Kidney (tissue), 14 donors: ENCODE data around the gene CLASP2. TPM values are rescaled to one million over a fixed set of nuclear protein-coding genes. Genes with fewer than 3 reads are reported as not detected.

ENCODE experiments used
- DNase-seq, 5 donors: peaks; one replicate each; pipeline ENCODE4 v3.0.0-alpha.2; 2013 to 2020
- FAIRE-seq: peaks from 2 replicates; lab custom pipeline; 2012; peaks lifted over from hg19 to GRCh38; lab: Jason Lieb, UNC
- H3K27ac ChIP-seq, 2 donors: one replicate each; pipeline ENCODE4 v1.7.0; 2013; ENCODE audit warnings: low read depth in 2 of 2, low read length in 2 of 2, inconsistent platforms in 1 of 2
- H3K27me3 ChIP-seq: one replicate; pipeline ENCODE4 v1.7.1; 2013; ENCODE audit warnings: low read length, inconsistent platforms; ENCODE audit not compliant: control insufficient read depth, insufficient read depth
- H3K36me3 ChIP-seq, 3 donors: one replicate each; pipeline versions ENCODE4 v1.7.0 to v1.7.1; 2013; ENCODE audit warnings: low read length in 3 of 3, control low read depth in 1 of 3, inconsistent platforms in 1 of 3; ENCODE audit not compliant: insufficient read depth in 3 of 3, control insufficient read depth in 2 of 3
- H3K4me1 ChIP-seq, 3 donors: one replicate each; pipeline versions ENCODE4 v1.7.0 to v1.7.1; 2013; ENCODE audit warnings: low read length in 3 of 3, inconsistent platforms in 1 of 3, low read depth in 1 of 3; ENCODE audit not compliant: control insufficient read depth in 2 of 3, insufficient read depth in 2 of 3
- H3K4me3 ChIP-seq, 3 donors: one replicate each; pipeline versions ENCODE4 v1.7.0 to v1.8.1; 2013; ENCODE audit warnings: low read length in 3 of 3, control low read depth in 1 of 3, inconsistent platforms in 1 of 3
- H3K9ac ChIP-seq, 3 donors: one replicate each; pipeline versions ENCODE4 v1.7.0 to v1.7.1; 2013; ENCODE audit warnings: low read length in 3 of 3, control low read depth in 1 of 3, inconsistent platforms in 1 of 3
- H3K9me3 ChIP-seq, 3 donors: one replicate each; pipeline versions ENCODE4 v1.7.0 to v1.7.1; 2013; ENCODE audit warnings: low read length in 3 of 3, control low read depth in 1 of 3, inconsistent platforms in 1 of 3; ENCODE audit not compliant: control insufficient read depth in 2 of 3, insufficient read depth in 1 of 3
- CTCF ChIP-seq: IDR thresholded peaks from 3 replicates; pipeline ENCODE4 v1.5.1; 2012; ENCODE audit warnings: mild to moderate bottlenecking, moderate library complexity, borderline replicate concordance; ENCODE audit not compliant: insufficient read depth; ENCODE audit errors: extremely low read depth
- intact Hi-C: fragments of 100-400 bp; cut with DNase I; formaldehyde crosslinking; loops from one replicate; pipeline ENCODE4 v1.11.1; 2022
- polyA plus RNA-seq: library from polyadenylated mRNA; stranded (reverse); fragments of 350-450 nt; fragmentation: Illumina TruSeq; extraction: RNeasy Lipid Tissue Mini Kit (QIAGEN cat#74804); gene quantifications from one replicate; pipeline ENCODE4 v1.2.3, GENCODE V29; 2014; ENCODE audit warnings: low read depth, low replicate concordance; ENCODE audit not compliant: insufficient read depth
- total RNA-seq: library from RNA; stranded (reverse); fragmentation: NEBNext Ultra II Directional; extraction: Animal tissue kit (Norgen Biotek cat#: 25700); gene quantifications from one replicate; pipeline ENCODE4 v1.2.1, GENCODE V29; 2021
- donor health status: control.
- donor health status: control.
- donor health status: control.
- donor health status: control.
- donor health status: control.
- donor health status: DM: yes; HTN: yes; CAD: no.
- donor health status: Normal renal cell carcinoma (clear cell type).

The CLASP2 gene
- total and polyA plus RNA-seq, 2 donors from 2014 or later = 8.8 to 58.5 TPM

GRCh38 chr3:33646406-33646805 lies 71.6 kb downstream of the CLASP2 start:
- intact Hi-C loops = no loop called here
- no peak overlapping the region for H3K9ac ChIP-seq

GRCh38 chr3:33645060-33645647 lies 72.9 kb downstream of the CLASP2 start:
- H3K4me3 ChIP-seq = peak overlapping the region; percentile 59 to 71 (median 62)
- no peak for TF ChIP-seq CTCF
- FAIRE-seq (no peak), DNase-seq (peak in 2 of 5 donors; percentile 49 to 63)
- no peaks in the 10 kb centered on the region for H3K36me3 ChIP-seq
- H3K27ac ChIP-seq = no peak overlapping the region
- peak overlapping the region; percentile 8 to 73 (median 42) for H3K9ac ChIP-seq
- peaks cover 0 to 3% (median 0%) of the 10 kb centered on the region in 3 donors for H3K4me1 ChIP-seq
- H3K9me3 ChIP-seq = no peaks in the 10 kb centered on the region
- intact Hi-C loops = no loop called here
- no peaks in the 10 kb centered on the region for H3K27me3 ChIP-seq

More at GRCh38 chr3:33646406-33646805, 71.6 kb downstream of the CLASP2 start:
- TF ChIP-seq CTCF = no peak
- H3K9me3 ChIP-seq = no peaks in the 10 kb centered on the region
- FAIRE-seq = no peak
- H3K36me3 ChIP-seq = no peaks in the 10 kb centered on the region
- no peak overlapping the region for H3K4me3 ChIP-seq
- peak in 1 of 5 donors; percentile 5 for DNase-seq
- H3K27ac ChIP-seq = no peak overlapping the region
- no peaks in the 10 kb centered on the region for H3K27me3 ChIP-seq
- H3K4me1 ChIP-seq = peaks cover 0 to 3% (median 0%) of the 10 kb centered on the region in 3 donors

GRCh38 chr3:33644582-33644981 lies 73.5 kb downstream of the CLASP2 start:
- intact Hi-C loops = no loop called here
- H3K4me3 ChIP-seq = no peak overlapping the region
- no peak for FAIRE-seq

More at GRCh38 chr3:33644582-33644981, 73.5 kb downstream of the CLASP2 start:
- DNase-seq = peak in 1 of 5 donors; percentile 15
- H3K27me3 ChIP-seq = no peaks in the 10 kb centered on the region
- H3K27ac ChIP-seq = no peak overlapping the region
- peaks cover 0 to 3% (median 0%) of the 10 kb centered on the region in 3 donors for H3K4me1 ChIP-seq
- no peak overlapping the region for H3K9ac ChIP-seq
- TF ChIP-seq CTCF = no peak
- H3K36me3 ChIP-seq = no peaks in the 10 kb centered on the region
- no peaks in the 10 kb centered on the region for H3K9me3 ChIP-seq
